ENCODE data around the gene RNASE7.
A peak's percentile ranks its signal among the peaks of the same experiment; 100 is the strongest.
"Not testable (repeated sequence)": the region's sequence is repeated elsewhere in the genome, so short reads cannot be mapped to it uniquely, and the experiment has no call there.

The RNASE7 gene

GRCh38 chr14:21023817-21024584 lies 18.2 kb upstream of the RNASE7 start:
- no peak for DNase-seq (ENCODE audit: low read depth, low spot score)

GRCh38 chr14:21024585-21025370 lies 17.4 kb upstream of the RNASE7 start, which contains the start of gene NDRG2:
Gene NDRG2 (minus strand): TSS chr14:21025061. CDS start chr14:21023315, 1,746 bp downstream.
- peak; percentile 32 for DNase-seq (ENCODE audit: low read depth, low spot score)

- DNase-seq (ENCODE audit: low read depth, low spot score): no peak
Measured at GRCh38 chr14:21025371-21026273, 16.5 kb upstream of the RNASE7 start.

- no peak for DNase-seq (ENCODE audit: low read depth, low spot score)
Measured at GRCh38 chr14:21026274-21026987, 15.7 kb upstream of the RNASE7 start.

- no peak for DNase-seq (ENCODE audit: low read depth, low spot score)
Measured at GRCh38 chr14:21026988-21027315, 15.2 kb upstream of the RNASE7 start.

- no peak for DNase-seq (ENCODE audit: low read depth, low spot score)
Measured at GRCh38 chr14:21029917-21030316, 12.2 kb upstream of the RNASE7 start, which contains the start of gene TPPP2. Gene TPPP2 (plus strand): TSS chr14:21030217. CDS start chr14:21030582, 365 bp downstream.

- DNase-seq (ENCODE audit: low read depth, low spot score): no peak
Measured at GRCh38 chr14:21030531-21030930, 11.6 kb upstream of the RNASE7 start.

- no peak for DNase-seq (ENCODE audit: low read depth, low spot score)
Measured at GRCh38 chr14:21032326-21033132, 9.6 kb upstream of the RNASE7 start.

- DNase-seq (ENCODE audit: low read depth, low spot score): no peak
Measured at GRCh38 chr14:21033133-21033698, 8.9 kb upstream of the RNASE7 start.

GRCh38 chr14:21034707-21035106 lies 7.5 kb upstream of the RNASE7 start, which contains the start of gene RNASE13:
Gene RNASE13 (minus strand): TSS chr14:21034807. CDS start chr14:21034288, 519 bp downstream.
- DNase-seq (ENCODE audit: low read depth, low spot score): no peak

- no peak for DNase-seq (ENCODE audit: low read depth, low spot score)
Measured at GRCh38 chr14:21036751-21037150, 5.4 kb upstream of the RNASE7 start.

GRCh38 chr14:21037156-21037555 lies 5.0 kb upstream of the RNASE7 start:
- DNase-seq (ENCODE audit: low read depth, low spot score): no peak

GRCh38 chr14:21038441-21039422 lies 3.4 kb upstream of the RNASE7 start:
- DNase-seq (ENCODE audit: low read depth, low spot score): no peak

GRCh38 chr14:21039585-21040369 lies 2.4 kb upstream of the RNASE7 start:
- no peak for DNase-seq (ENCODE audit: low read depth, low spot score)

- no peak for DNase-seq (ENCODE audit: low read depth, low spot score)
Measured at GRCh38 chr14:21040370-21040925, 1.7 kb upstream of the RNASE7 start.

GRCh38 chr14:21040941-21041340 lies 1.2 kb upstream of the RNASE7 start:
- not testable (repeated sequence) for DNase-seq (ENCODE audit: low read depth, low spot score)

GRCh38 chr14:21042918-21043317 lies 756 bp downstream of the RNASE7 start:
- no peak for DNase-seq (ENCODE audit: low read depth, low spot score)

All from activated naive CD8-positive, alpha-beta T cell treated with anti-CD3 and anti-CD28 coated beads, Interleukin-2, amount 50 U/mL, for 16 hours (primary cell).